GM23248 (cell line): ENCODE data around the gene PDZD7. TPM values are rescaled to one million over a fixed set of nuclear protein-coding genes. Genes with fewer than 3 reads are reported as not detected.

Experiments used
- DNase-seq: peaks from one replicate; pipeline ENCODE4 v3.0.0-alpha.2; 2015
- H2AFZ ChIP-seq: fragments of 200-600 bp; sonication (generic); 2 replicates; pipeline ENCODE4 v1.6.1; 2016; ENCODE audit warnings: antibody characterized with exemption
- H3F3A ChIP-seq: fragments of 200-600 bp; sonication (generic); 2 replicates; pipeline ENCODE4 v1.6.1; 2016; ENCODE audit warnings: mild to moderate bottlenecking, antibody characterized with exemption, mixed run types; ENCODE audit not compliant: insufficient read depth
- H3K27ac ChIP-seq: fragments of 200-600 bp; sonication (generic); 2 replicates; pipeline ENCODE4 v1.5.1; 2016; ENCODE audit warnings: mild to moderate bottlenecking
- H3K27me3 ChIP-seq: fragments of 200-600 bp; sonication (generic); replicated peaks from 2 replicates; pipeline ENCODE4 v1.6.1; 2016; ENCODE audit warnings: mild to moderate bottlenecking; ENCODE audit not compliant: insufficient read depth
- H3K36me3 ChIP-seq: fragments of 200-600 bp; sonication (generic); 2 replicates; pipeline ENCODE4 v1.6.1; 2016; ENCODE audit warnings: low read depth, mild to moderate bottlenecking
- H3K4me1 ChIP-seq: fragments of 200-600 bp; sonication (generic); 2 replicates; pipeline ENCODE4 v1.6.1; 2016; ENCODE audit warnings: mild to moderate bottlenecking; ENCODE audit not compliant: insufficient read depth
- H3K4me2 ChIP-seq: fragments of 200-600 bp; sonication (generic); one replicate; pipeline ENCODE4 v1.6.1; 2016; ENCODE audit warnings: mild to moderate bottlenecking; ENCODE audit not compliant: unreplicated experiment
- H3K4me3 ChIP-seq: fragments of 200-600 bp; sonication (generic); 2 replicates; pipeline ENCODE4 v1.5.1; 2016; ENCODE audit warnings: mild to moderate bottlenecking
- H3K79me2 ChIP-seq: fragments of 200-600 bp; sonication (generic); 2 replicates; pipeline ENCODE4 v1.6.1; 2016; ENCODE audit warnings: mild to moderate bottlenecking; ENCODE audit not compliant: insufficient read depth
- H3K9ac ChIP-seq: fragments of 200-600 bp; sonication (generic); 2 replicates; pipeline ENCODE4 v1.6.1; 2016; ENCODE audit warnings: mild to moderate bottlenecking
- H3K9me2 ChIP-seq: fragments of 200-600 bp; sonication (generic); 2 replicates; pipeline ENCODE4 v1.6.1; 2016; ENCODE audit warnings: mixed run types, mild to moderate bottlenecking, moderate library complexity; ENCODE audit not compliant: insufficient read depth
- H3K9me3 ChIP-seq: fragments of 200-600 bp; sonication (generic); one replicate; pipeline ENCODE4 v1.6.1; 2017; ENCODE audit warnings: low read depth
- H4K20me1 ChIP-seq: fragments of 200-600 bp; sonication (generic); 2 replicates; pipeline ENCODE4 v1.6.0; 2016; ENCODE audit not compliant: insufficient read depth
- EZH2 ChIP-seq: fragments of 200-600 bp; sonication (generic); IDR thresholded peaks from 2 replicates; pipeline ENCODE4 v1.6.1; 2018; ENCODE audit warnings: antibody characterized with exemption, mild to moderate bottlenecking; ENCODE audit not compliant: insufficient read depth, poor library complexity, severe bottlenecking
- EZH2phosphoT487 ChIP-seq: fragments of 200-600 bp; sonication (generic); IDR thresholded peaks from 2 replicates; pipeline ENCODE4 v1.6.1; 2018; ENCODE audit warnings: antibody characterized with exemption, moderate library complexity, mild to moderate bottlenecking, low read depth; ENCODE audit not compliant: insufficient read depth
- WGBS, 2 experiments: methylation state at CpG; one replicate each; pipeline ENCODE4 v1.1.6; 2015 to 2017; ENCODE audit warnings: low lambda C conversion rate in 2 of 2, low coverage in 1 of 2; ENCODE audit errors: missing lambda C conversion rate in 2 of 2; 5-methylcytosine and 5-hydroxymethylcytosine counted together
- in situ Hi-C: fragments of 300-500 bp; cut with MboI; formaldehyde crosslinking; loops from 2 replicates; pipeline ENCODE4 v1.15.0; 2020
- polyA plus RNA-seq: library from polyadenylated mRNA; unstranded; fragments of >200 nt; fragmentation: Nextera tagmentation; extraction: Ambion mirVana; gene quantifications from 2 replicates; pipeline ENCODE4 v1.2.1, GENCODE V29; 2016
- total RNA-seq: library from RNA; depleted of rRNA; stranded (reverse); fragments of >200 nt; shearing (Covaris generic); gene quantifications from 2 replicates; pipeline ENCODE4 v1.2.3, GENCODE V29; 2014

The PDZD7 gene
- total and polyA plus RNA-seq, 2 experiments from 2014 or later, result 0.54 to 1.1 TPM

- no peak overlapping the region for H2AFZ ChIP-seq
- H3K27ac ChIP-seq, result no peak overlapping the region
- in situ Hi-C loops, result no loop called here
- no peaks in the 10 kb centered on the region for H3K9me3 ChIP-seq
- no peaks in the 10 kb centered on the region for H3K79me2 ChIP-seq
- H3K36me3 ChIP-seq, result no peaks in the 10 kb centered on the region
- no peaks in the 10 kb centered on the region for H3K9me2 ChIP-seq
- H3F3A ChIP-seq, result peaks cover 4% of the 10 kb centered on the region; the same call in 1 of the 2 replicates
- no peak overlapping the region for H3K4me3 ChIP-seq
- 2 to 5% methylated on average over 11 to 13 of the region's 13 CpGs for WGBS, 2 experiments
- H3K9ac ChIP-seq, result no peak overlapping the region
- no peaks in the 10 kb centered on the region for H4K20me1 ChIP-seq
- no peak for DNase-seq
- H3K27me3 ChIP-seq, result peaks cover 38% of the 10 kb centered on the region
- H3K4me1 ChIP-seq, result no peaks in the 10 kb centered on the region; the same call in 1 of the 2 replicates
- H3K4me2 ChIP-seq, result no peak overlapping the region
- TF ChIP-seq EZH2phosphoT487 (no peak), EZH2 (no peak)
Measured at GRCh38 chr10:101073631-101074030, 42.7 kb upstream of the PDZD7 start.

GRCh38 chr10:101072923-101073322 is 42.0 kb upstream of the PDZD7 start:
- H3K4me3 ChIP-seq, result no peak overlapping the region

GRCh38 chr10:101071885-101072433 is 41.0 kb upstream of the PDZD7 start:
- 54 to 59% methylated on average over 7 of the region's 7 CpGs for WGBS, 2 experiments
- no peak overlapping the region for H3K4me3 ChIP-seq
- H4K20me1 ChIP-seq, result no peaks in the 10 kb centered on the region
- no peak overlapping the region for H3K9ac ChIP-seq
- H3K4me2 ChIP-seq, result no peak overlapping the region
- no peak for TF ChIP-seq EZH2
- no peak for TF ChIP-seq EZH2phosphoT487
- no peaks in the 10 kb centered on the region for H3K79me2 ChIP-seq
- H3K27ac ChIP-seq, result no peak overlapping the region
- H3K27me3 ChIP-seq, result peaks cover 36% of the 10 kb centered on the region
- H3K9me3 ChIP-seq, result no peaks in the 10 kb centered on the region
- in situ Hi-C loops, result no loop called here
- peaks cover 4% of the 10 kb centered on the region; the same call in 1 of the 2 replicates for H3F3A ChIP-seq
- no peaks in the 10 kb centered on the region for H3K36me3 ChIP-seq
- H3K4me1 ChIP-seq, result no peaks in the 10 kb centered on the region; the same call in 1 of the 2 replicates
- no peak for DNase-seq
- H3K9me2 ChIP-seq, result no peaks in the 10 kb centered on the region
- H2AFZ ChIP-seq, result no peak overlapping the region

More at GRCh38 chr10:101072923-101073322, 42.0 kb upstream of the PDZD7 start:
- 46 to 53% methylated on average over 9 of the region's 9 CpGs for WGBS, 2 experiments
- peaks cover 4% of the 10 kb centered on the region; the same call in 1 of the 2 replicates for H3F3A ChIP-seq
- no peaks in the 10 kb centered on the region; the same call in 1 of the 2 replicates for H3K4me1 ChIP-seq
- in situ Hi-C loops, result no loop called here
- no peak overlapping the region for H3K27ac ChIP-seq
- H3K27me3 ChIP-seq, result peaks cover 38% of the 10 kb centered on the region
- no peaks in the 10 kb centered on the region for H3K9me3 ChIP-seq
- H2AFZ ChIP-seq, result no peak overlapping the region
- no peak for DNase-seq
- no peaks in the 10 kb centered on the region for H3K79me2 ChIP-seq
- H3K36me3 ChIP-seq, result no peaks in the 10 kb centered on the region
- no peak overlapping the region for H3K4me2 ChIP-seq
- H3K9me2 ChIP-seq, result no peaks in the 10 kb centered on the region
- TF ChIP-seq EZH2, result no peak
- no peak overlapping the region for H3K9ac ChIP-seq
- no peaks in the 10 kb centered on the region for H4K20me1 ChIP-seq

- Histone ChIP-seq H3K27me3 (peaks cover 30% of the 10 kb centered on the region), H2AFZ (no peak overlapping the region), H3K79me2 (no peaks in the 10 kb centered on the region), H3K9ac (no peak overlapping the region), H3K9me2 (no peaks in the 10 kb centered on the region), H3K36me3 (no peaks in the 10 kb centered on the region), H3F3A (peaks cover 4% of the 10 kb centered on the region; the same call in 1 of the 2 replicates), H3K9me3 (no peaks in the 10 kb centered on the region), H3K4me1 (no peaks in the 10 kb centered on the region; the same call in 1 of the 2 replicates), H4K20me1 (no peaks in the 10 kb centered on the region), H3K4me3 (no peak overlapping the region), H3K27ac (no peak overlapping the region), H3K4me2 (no peak overlapping the region)
- DNase-seq, result peak; percentile 82
- in situ Hi-C loops, result no loop called here
- WGBS, 2 experiments, result 44 to 48% methylated on average over 6 of the region's 6 CpGs
- TF ChIP-seq EZH2phosphoT487, result no peak
- TF ChIP-seq EZH2, result no peak
Measured at GRCh38 chr10:101071267-101071884, 40.4 kb upstream of the PDZD7 start.
